Endothelial cell of umbilical vein (primary cell): Measurements from ENCODE around the gene ERBB4. TPM values are rescaled to one million over a fixed set of nuclear protein-coding genes. Genes with fewer than 3 reads are reported as not detected.

Source experiments
- BruUV-seq: library from RNA; stranded (reverse); fragments of 400-500 nt; replicated peaks from 2 replicates; lab custom pipeline; 2021; lab: Mats Ljungman, UMichigan
- CTCF ChIA-PET: fragments of 300-600, 350-600 bp; sonication (Branson Sonifier 250); formaldehyde crosslinking; loops from one replicate; lab custom pipeline; 2021; ENCODE audit warnings: antibody characterized with exemption, inconsistent platforms; lab: Charles Lee
- POLR2A ChIA-PET: fragments of 300-600, 350-600 bp; sonication (Branson Sonifier 250); formaldehyde crosslinking; loops from one replicate; lab custom pipeline; 2021; ENCODE audit warnings: antibody characterized with exemption, inconsistent platforms; lab: Charles Lee
- DNase-seq: peaks from one replicate; pipeline ENCODE4 v3.0.0-alpha.2; 2011; ENCODE audit warnings: low read depth, low spot score
- FAIRE-seq: peaks from 2 replicates; lab custom pipeline; 2011; peaks lifted over from hg19 to GRCh38; lab: Jason Lieb, UNC
- H2AFZ ChIP-seq: 2 replicates; pipeline ENCODE4 v1.6.0; 2012; ENCODE audit warnings: low read depth, low read length, control low read depth, inconsistent platforms
- H3K27ac ChIP-seq: 2 replicates; pipeline ENCODE4 v1.5.1; 2011; ENCODE audit warnings: low read depth, mild to moderate bottlenecking, control low read depth, low read length, moderate library complexity; ENCODE audit not compliant: insufficient read depth
- H3K27me3 ChIP-seq, 2 experiments: 2 replicates each; pipeline versions ENCODE4 v1.6.0 to v1.6.1; 2011; ENCODE audit warnings: low read length in 2 of 2, mixed read lengths in 1 of 2; ENCODE audit not compliant: control insufficient read depth in 2 of 2, insufficient read depth in 2 of 2
- H3K36me3 ChIP-seq, 2 experiments: 2 replicates in 1 of 2; 3 replicates in 1 of 2; pipeline ENCODE4 v1.5.1; 2011; ENCODE audit warnings: low read length in 2 of 2, mild to moderate bottlenecking in 1 of 2, moderate library complexity in 1 of 2; ENCODE audit not compliant: control insufficient read depth in 2 of 2, insufficient read depth in 2 of 2; ENCODE audit errors: extremely low read depth in 1 of 2
- H3K4me1 ChIP-seq: 3 replicates; pipeline ENCODE4 v1.5.1; 2011; ENCODE audit warnings: mild to moderate bottlenecking, low read length; ENCODE audit not compliant: control insufficient read depth, insufficient read depth; ENCODE audit errors: extremely low read depth
- H3K4me2 ChIP-seq: 2 replicates; pipeline ENCODE4 v1.6.1; 2011; ENCODE audit warnings: low read length, control low read depth, mixed read lengths; ENCODE audit not compliant: insufficient read depth
- H3K4me3 ChIP-seq, 3 experiments: fragments of 200-600 bp in 1 of 3; sonication (generic), shearing (Covaris generic) in 1 of 3; replicated peaks in 1 of 3; 2 replicates each; pipeline ENCODE4 v1.5.1; 2011 to 2016; ENCODE audit warnings: control low read depth in 3 of 3, low read length in 3 of 3, mild to moderate bottlenecking in 2 of 3, inconsistent platforms in 1 of 3, low read depth in 1 of 3, moderate library complexity in 1 of 3; ENCODE audit not compliant: insufficient read depth in 1 of 3
- H3K79me2 ChIP-seq: 2 replicates; pipeline ENCODE4 v1.6.0; 2012; ENCODE audit warnings: low read length, inconsistent platforms; ENCODE audit not compliant: control insufficient read depth, insufficient read depth
- H3K9ac ChIP-seq: replicated peaks from 2 replicates; pipeline ENCODE3; 2011; ENCODE audit warnings: low read length, control low read depth; ENCODE audit not compliant: insufficient read depth; ENCODE audit errors: extremely low read depth
- H3K9me1 ChIP-seq: replicated peaks from 3 replicates; pipeline ENCODE4 v1.6.0; 2011; ENCODE audit warnings: mild to moderate bottlenecking, low read length; ENCODE audit not compliant: control insufficient read depth, insufficient read depth; ENCODE audit errors: extremely low read depth
- H3K9me3 ChIP-seq: replicated peaks from 2 replicates; pipeline ENCODE4 v1.5.1; 2012; ENCODE audit warnings: low read length, inconsistent platforms; ENCODE audit not compliant: control insufficient read depth, insufficient read depth
- H4K20me1 ChIP-seq: replicated peaks from 2 replicates; pipeline ENCODE3; 2011; ENCODE audit warnings: mild to moderate bottlenecking, low read length; ENCODE audit not compliant: control insufficient read depth, insufficient read depth; ENCODE audit errors: extremely low read depth
- CTCF ChIP-seq, 2 donors: IDR thresholded peaks; 1 replicate in 1 of 2; 2 replicates in 1 of 2; pipeline ENCODE4 v1.5.1; 2011; ENCODE audit warnings: low read length in 2 of 2, mild to moderate bottlenecking in 2 of 2, moderate library complexity in 2 of 2, control low read depth in 1 of 2, inconsistent platforms in 1 of 2, low read depth in 1 of 2; ENCODE audit not compliant: insufficient read depth in 1 of 2; ENCODE audit errors: extremely low read depth in 1 of 2
- EZH2 ChIP-seq: IDR thresholded peaks from 2 replicates; pipeline ENCODE4 v1.6.1; 2012; ENCODE audit warnings: borderline replicate concordance, low read depth, mild to moderate bottlenecking, moderate library complexity, low read length, inconsistent platforms; ENCODE audit not compliant: severe bottlenecking
- FOS ChIP-seq: IDR thresholded peaks from 2 replicates; pipeline ENCODE4 v1.6.1; 2011; ENCODE audit warnings: mild to moderate bottlenecking, low read length, moderate library complexity, borderline replicate concordance; ENCODE audit not compliant: insufficient read depth
- GATA2 ChIP-seq: IDR thresholded peaks from 2 replicates; pipeline ENCODE4 v1.7.0; 2011; ENCODE audit warnings: low read depth, mild to moderate bottlenecking, moderate library complexity, mixed read lengths, low read length; ENCODE audit not compliant: insufficient read length, insufficient read depth
- JUN ChIP-seq: IDR thresholded peaks from 2 replicates; pipeline ENCODE4 v1.6.1; 2011; ENCODE audit warnings: borderline replicate concordance, low read depth; ENCODE audit not compliant: insufficient read length, insufficient read depth
- MYC ChIP-seq: IDR thresholded peaks from one replicate; pipeline ENCODE4 v1.6.1; 2011; ENCODE audit warnings: mild to moderate bottlenecking, low read depth, low read length
- POLR2A ChIP-seq: IDR thresholded peaks from 2 replicates; pipeline ENCODE4 v1.6.1; 2012; ENCODE audit warnings: low read depth, mild to moderate bottlenecking, control low read depth, low read length
- POLR2AphosphoS5 ChIP-seq: IDR thresholded peaks from 2 replicates; pipeline ENCODE4 v1.6.1; 2012; ENCODE audit warnings: low read depth, mild to moderate bottlenecking, control low read depth, low read length, moderate library complexity; ENCODE audit not compliant: insufficient read depth
- dilution Hi-C: fragments of 300-500 bp; cut with MboI; formaldehyde crosslinking; loops from one replicate; pipeline ENCODE4 v1.15.0; 2019; ENCODE audit warnings: low sequenced_read_pairs; ENCODE audit not compliant: extremely low pct_ligation_motif_present
- intact Hi-C: fragments of 100-400 bp; cut with micrococcal nuclease; formaldehyde crosslinking; loops from one replicate; pipeline ENCODE4 v1.10.0; 2022
- polyA plus RNA-seq, 4 experiments: library from polyadenylated mRNA; depleted of rRNA in 3 of 4; stranded (reverse) in 3 of 4; unstranded in 1 of 4; fragments of >200 nt; gene quantifications; 2 replicates each; pipeline versions ENCODE4 v1.2.1 to v1.2.3, GENCODE V29; 2011 to 2012; ENCODE audit warnings: missing spikeins in 1 of 4
- total RNA-seq: library from RNA; stranded (reverse); gene quantifications from 2 replicates; pipeline ENCODE4 v1.2.3, GENCODE V29; 2021
- TF ChIP-seq, protein P1 (sequence below): IDR thresholded peaks from 2 replicates; pipeline ENCODE4 v1.6.1; 2011; ENCODE audit not compliant: insufficient read depth, insufficient read length

Gene ERBB4
- total and polyA plus RNA-seq, 2 donors (not counting 3 experiments of a cell fraction or from before 2014, with no cell fraction given), result 0.01 to 0.27 TPM

GRCh38 chr2:212197776-212198175, 340.8 kb downstream of the ERBB4 start:
- Histone ChIP-seq H3K9ac (no peak overlapping the region), H3K36me3 (no peaks in the 10 kb centered on the region), H2AFZ (no peak overlapping the region), H3K9me1 (no peaks in the 10 kb centered on the region), H3K4me3 (no peak overlapping the region), H3K79me2 (no peaks in the 10 kb centered on the region), H3K27me3 (no peaks in the 10 kb centered on the region), H3K9me3 (no peaks in the 10 kb centered on the region), H4K20me1 (no peaks in the 10 kb centered on the region), H3K4me1 (no peaks in the 10 kb centered on the region), H3K27ac (no peak overlapping the region), H3K4me2 (no peak overlapping the region)
- ChIA-PET CTCF (interaction anchor here (1.1 kb wide), 1 partner anchor 13 kb away, joined by 3 read pairs; no protein-coding TSS in a partner anchor), POLR2A (no interaction called here)
- no TSS peak for BruUV-seq
- intact Hi-C loops (no loop called here), dilution Hi-C loops (no loop called here)
- TF ChIP-seq POLR2A (no peak), GATA2 (no peak), POLR2AphosphoS5 (no peak), CTCF (IDR thresholded peaks at IDR 0.05; ENCODE audit: extremely low read depth in 1 of 2, insufficient read depth in 1 of 2, low read depth in 1 of 2, low read length in 2 of 2) (no peak), EZH2 (no peak), FOS (no peak), MYC (no peak), JUN (no peak)
- TF ChIP-seq, protein P1, sequence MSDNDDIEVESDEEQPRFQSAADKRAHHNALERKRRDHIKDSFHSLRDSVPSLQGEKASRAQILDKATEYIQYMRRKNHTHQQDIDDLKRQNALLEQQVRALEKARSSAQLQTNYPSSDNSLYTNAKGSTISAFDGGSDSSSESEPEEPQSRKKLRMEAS, result no peak
- no peak for FAIRE-seq
- DNase-seq, result no peak
